Erythroblast (primary cell): Measurements from ENCODE around the gene PKDCC.

ENCODE experiments used
- GATA1 ChIP-seq: IDR thresholded peaks from 2 replicates; pipeline ENCODE4 v1.6.1; 2011; ENCODE audit warnings: low read depth, mild to moderate bottlenecking, control low read depth, low read length, moderate library complexity
- POLR2A ChIP-seq: IDR thresholded peaks from 2 replicates; pipeline ENCODE4 v1.6.1; 2011; ENCODE audit warnings: mild to moderate bottlenecking, low read length

GRCh38 chr2:42107249-42108042 lies 59.6 kb downstream of the PKDCC start:
- TF ChIP-seq POLR2A, result no peak
- no peak for TF ChIP-seq GATA1
